ENCODE results near the gene SPIRE1.
A peak's percentile ranks its signal among the peaks of the same experiment; 100 is the strongest.
"Not testable (repeated sequence)": the region's sequence is repeated elsewhere in the genome, so short reads cannot be mapped to it uniquely, and the experiment has no call there.

Gene SPIRE1

DNA sequence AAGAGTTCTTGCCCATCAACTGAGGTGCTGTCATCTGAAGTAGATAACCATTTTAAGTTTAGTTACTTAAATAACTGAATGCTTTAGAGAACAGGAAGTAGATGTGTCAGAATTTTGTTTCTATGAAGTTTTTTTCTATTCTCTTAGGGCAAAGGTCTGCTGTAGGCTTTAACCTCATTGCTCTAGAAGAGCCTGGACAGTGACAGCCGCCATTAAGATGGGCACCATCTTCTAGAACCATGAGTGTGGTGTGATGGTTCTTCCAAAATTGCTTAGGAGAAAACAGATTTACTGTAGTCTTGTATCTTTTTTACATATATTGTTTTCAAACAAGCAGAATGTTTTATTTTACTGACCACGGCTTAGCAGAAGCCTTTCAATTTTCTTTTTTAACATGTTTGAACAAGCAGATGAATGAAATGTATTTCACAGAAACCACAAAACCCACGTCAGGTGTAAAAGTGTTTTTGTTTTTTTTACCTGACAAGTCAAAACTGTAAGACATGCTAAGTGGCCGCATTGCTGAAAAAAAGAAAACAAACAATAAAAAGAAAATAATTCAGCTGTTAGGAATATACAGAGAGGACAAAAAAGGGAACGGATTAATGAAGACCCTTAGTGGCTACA is 172.3 kb downstream of the SPIRE1 start:
- H3K79me1 ChIP-seq (replicated peaks; ENCODE audit: low read length, poor library complexity, severe bottlenecking), result peaks cover 5% of the 10 kb centered on the region
- no peak overlapping the region for H3K23ac ChIP-seq (ENCODE audit: low read length in 2 of 2)
- no peak overlapping the region for H2BK12ac ChIP-seq (ENCODE audit: low read length in 2 of 2)
- H3K4ac ChIP-seq (ENCODE audit: low read depth in 1 of 2, low read length in 2 of 2), result no peak overlapping the region
- no peaks in the 10 kb centered on the region for H3K27me3 ChIP-seq (ENCODE audit: control insufficient read depth in 1 of 2, insufficient read depth in 1 of 2, low read length in 2 of 2)
- H4K8ac ChIP-seq (ENCODE audit: low read length), result no peak overlapping the region
- H3K4me2 ChIP-seq (ENCODE audit: low read length, poor library complexity, severe bottlenecking), result no peak overlapping the region
- no peak overlapping the region for H4K91ac ChIP-seq (ENCODE audit: low read length)
- H3K27ac ChIP-seq (ENCODE audit: low read length, poor library complexity, severe bottlenecking), result no peak overlapping the region
- H3K4me3 ChIP-seq (ENCODE audit: insufficient read depth in 1 of 2, low read depth in 1 of 2, low read length in 2 of 2), result no peak overlapping the region
- no peak overlapping the region for H3K18ac ChIP-seq (ENCODE audit: low read depth in 1 of 2, low read length in 2 of 2)
- no peak overlapping the region for H2AK5ac ChIP-seq (ENCODE audit: low read length, severe bottlenecking)
- H3K4me1 ChIP-seq (ENCODE audit: control insufficient read depth, insufficient read depth, low read depth, low read length), result no peaks in the 10 kb centered on the region
- H2AFZ ChIP-seq (ENCODE audit: low read depth, low read length), result no peak overlapping the region
- no peak overlapping the region for H2BK120ac ChIP-seq (ENCODE audit: low read depth, low read length)
- peaks cover 0 to 14% of the 10 kb centered on the region in 2 experiments for H3K36me3 ChIP-seq (ENCODE audit: control insufficient read depth in 1 of 2, insufficient read depth in 2 of 2, low read depth in 1 of 2, low read length in 2 of 2)
- DNase-seq, result no peak
- H2BK5ac ChIP-seq (ENCODE audit: low read depth, low read length, poor library complexity, severe bottlenecking), result no peak overlapping the region
- no peak overlapping the region for H3K9ac ChIP-seq (ENCODE audit: low read length)
- no peak overlapping the region for H3K14ac ChIP-seq (ENCODE audit: low read length in 2 of 2)
- 100% methylated on average over 1 of the region's 5 CpGs for WGBS
- H3K9me3 ChIP-seq (ENCODE audit: control insufficient read depth, low read length), result no peaks in the 10 kb centered on the region
- H2BK15ac ChIP-seq (ENCODE audit: low read depth, poor library complexity, severe bottlenecking), result no peak overlapping the region

DNA sequence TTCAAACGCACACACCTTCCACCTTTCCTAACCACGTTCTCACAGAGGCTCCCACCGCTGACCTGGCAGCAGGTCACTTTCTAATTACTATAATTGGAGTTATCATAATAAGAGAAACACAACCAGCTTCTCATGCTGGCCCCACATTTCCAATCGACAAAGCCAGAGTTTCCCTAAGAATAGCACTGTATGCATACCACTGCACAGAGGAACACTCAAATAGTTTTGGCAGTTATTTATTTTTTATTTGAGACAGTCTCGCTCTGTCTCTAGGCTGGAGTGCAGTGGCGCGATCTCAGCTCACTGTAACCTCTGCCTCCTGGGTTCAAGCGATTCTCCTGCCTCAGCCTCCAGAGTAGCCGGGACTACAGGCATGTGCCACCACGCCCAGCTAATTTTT is 176.0 kb downstream of the SPIRE1 start:
- H3K18ac ChIP-seq (ENCODE audit: low read depth in 1 of 2, low read length in 2 of 2); H3K27me3 ChIP-seq (ENCODE audit: control insufficient read depth in 1 of 2, insufficient read depth in 1 of 2, low read length in 2 of 2); H3K14ac ChIP-seq (ENCODE audit: low read length in 2 of 2); H4K91ac ChIP-seq (ENCODE audit: low read length); H3K4me2 ChIP-seq (ENCODE audit: low read length, poor library complexity, severe bottlenecking); H3K9ac ChIP-seq (ENCODE audit: low read length); H3K4ac ChIP-seq (ENCODE audit: low read depth in 1 of 2, low read length in 2 of 2); H2AK5ac ChIP-seq (ENCODE audit: low read length, severe bottlenecking); H2AFZ ChIP-seq (ENCODE audit: low read depth, low read length); H2BK5ac ChIP-seq (ENCODE audit: low read depth, low read length, poor library complexity, severe bottlenecking); H4K8ac ChIP-seq (ENCODE audit: low read length); H3K23ac ChIP-seq (ENCODE audit: low read length in 2 of 2); H2BK15ac ChIP-seq (ENCODE audit: low read depth, poor library complexity, severe bottlenecking); H2BK120ac ChIP-seq (ENCODE audit: low read depth, low read length); H3K4me3 ChIP-seq (ENCODE audit: insufficient read depth in 1 of 2, low read depth in 1 of 2, low read length in 2 of 2); H3K4me1 ChIP-seq (ENCODE audit: control insufficient read depth, insufficient read depth, low read depth, low read length); DNase-seq; H3K79me1 ChIP-seq (replicated peaks; ENCODE audit: low read length, poor library complexity, severe bottlenecking); H2BK12ac ChIP-seq (ENCODE audit: low read length in 2 of 2); H3K27ac ChIP-seq (ENCODE audit: low read length, poor library complexity, severe bottlenecking); H3K9me3 ChIP-seq (ENCODE audit: control insufficient read depth, low read length): not testable (repeated sequence)
- H3K36me3 ChIP-seq (ENCODE audit: control insufficient read depth in 1 of 2, insufficient read depth in 2 of 2, low read depth in 1 of 2, low read length in 2 of 2), result peaks cover 10 to 31% of the 10 kb centered on the region in 2 experiments
- 96% methylated on average over 10 of the region's 10 CpGs for WGBS

DNA sequence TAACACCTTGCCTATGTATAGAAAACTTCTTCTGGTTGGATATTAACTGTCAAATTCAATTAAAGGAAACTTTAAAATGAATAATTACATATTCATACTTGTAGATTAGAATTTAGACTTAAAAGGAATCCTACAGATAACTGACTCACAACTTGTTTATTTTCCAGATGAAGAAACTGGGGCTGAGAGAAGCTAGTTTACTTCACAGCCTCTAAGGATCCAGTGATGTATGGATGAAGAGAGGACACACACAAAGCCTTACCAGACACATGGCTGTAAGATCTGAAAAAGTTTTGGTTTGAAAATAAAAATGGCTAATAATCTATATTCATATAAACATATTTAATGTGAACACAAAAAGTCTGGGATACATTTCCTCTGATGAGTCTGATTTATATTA is 177.9 kb downstream of the SPIRE1 start:
- no peak overlapping the region for H2AK5ac ChIP-seq (ENCODE audit: low read length, severe bottlenecking)
- no peak overlapping the region for H3K18ac ChIP-seq (ENCODE audit: low read depth in 1 of 2, low read length in 2 of 2)
- H3K79me1 ChIP-seq (replicated peaks; ENCODE audit: low read length, poor library complexity, severe bottlenecking), result peaks cover 7% of the 10 kb centered on the region

DNA sequence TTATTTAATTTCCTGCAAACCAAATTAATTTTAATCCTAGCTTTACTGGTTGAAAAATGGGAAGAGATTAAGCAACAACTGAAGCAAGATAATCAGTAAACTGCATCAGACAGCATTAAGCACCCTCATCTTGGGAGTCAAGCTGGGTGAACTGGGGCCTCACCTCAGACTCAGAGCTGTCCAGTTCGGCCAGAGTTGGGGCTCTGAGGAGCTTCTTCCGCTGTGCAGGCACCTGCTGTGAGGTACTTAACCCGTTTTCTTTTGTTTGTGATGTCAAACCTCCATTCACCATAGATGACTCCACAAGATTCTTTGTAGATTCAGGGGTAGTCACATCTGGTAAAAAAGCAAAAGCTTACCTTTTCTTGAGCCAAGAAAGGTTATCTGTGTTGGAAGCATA is 178.4 kb downstream of the SPIRE1 start:
- Histone ChIP-seq H3K23ac (ENCODE audit: low read length in 2 of 2) (no peak overlapping the region), H2BK15ac (ENCODE audit: low read depth, poor library complexity, severe bottlenecking) (no peak overlapping the region), H2BK120ac (ENCODE audit: low read depth, low read length) (no peak overlapping the region), H4K91ac (ENCODE audit: low read length) (no peak overlapping the region), H2AFZ (ENCODE audit: low read depth, low read length) (no peak overlapping the region), H2AK5ac (ENCODE audit: low read length, severe bottlenecking) (no peak overlapping the region), H3K9me3 (ENCODE audit: control insufficient read depth, low read length) (no peaks in the 10 kb centered on the region), H3K27me3 (ENCODE audit: control insufficient read depth in 1 of 2, insufficient read depth in 1 of 2, low read length in 2 of 2) (no peaks in the 10 kb centered on the region), H3K79me1 (replicated peaks; ENCODE audit: low read length, poor library complexity, severe bottlenecking) (peaks cover 8% of the 10 kb centered on the region), H3K9ac (ENCODE audit: low read length) (no peak overlapping the region), H3K18ac (ENCODE audit: low read depth in 1 of 2, low read length in 2 of 2) (no peak overlapping the region), H3K4me3 (ENCODE audit: insufficient read depth in 1 of 2, low read depth in 1 of 2, low read length in 2 of 2) (no peak overlapping the region), H3K4me2 (ENCODE audit: low read length, poor library complexity, severe bottlenecking) (no peak overlapping the region), H3K14ac (ENCODE audit: low read length in 2 of 2) (no peak overlapping the region), H2BK12ac (ENCODE audit: low read length in 2 of 2) (no peak overlapping the region), H2BK5ac (ENCODE audit: low read depth, low read length, poor library complexity, severe bottlenecking) (no peak overlapping the region), H4K8ac (ENCODE audit: low read length) (no peak overlapping the region), H3K4ac (ENCODE audit: low read depth in 1 of 2, low read length in 2 of 2) (no peak overlapping the region), H3K4me1 (ENCODE audit: control insufficient read depth, insufficient read depth, low read depth, low read length) (no peaks in the 10 kb centered on the region), H3K27ac (ENCODE audit: low read length, poor library complexity, severe bottlenecking) (no peak overlapping the region), H3K36me3 (ENCODE audit: control insufficient read depth in 1 of 2, insufficient read depth in 2 of 2, low read depth in 1 of 2, low read length in 2 of 2) (peaks cover 15 to 37% of the 10 kb centered on the region in 2 experiments)
- 73% methylated on average over 1 of the region's 3 CpGs for WGBS
- no peak for DNase-seq

More for the DNA sequence above, 177.9 kb downstream of the SPIRE1 start:
- no peak overlapping the region for H3K9ac ChIP-seq (ENCODE audit: low read length)
- no peak overlapping the region for H3K4me2 ChIP-seq (ENCODE audit: low read length, poor library complexity, severe bottlenecking)
- H3K23ac ChIP-seq (ENCODE audit: low read length in 2 of 2), result no peak overlapping the region
- H3K4me3 ChIP-seq (ENCODE audit: insufficient read depth in 1 of 2, low read depth in 1 of 2, low read length in 2 of 2), result no peak overlapping the region
- H3K4me1 ChIP-seq (ENCODE audit: control insufficient read depth, insufficient read depth, low read depth, low read length), result no peaks in the 10 kb centered on the region
- no peak overlapping the region for H2BK12ac ChIP-seq (ENCODE audit: low read length in 2 of 2)
- H3K27me3 ChIP-seq (ENCODE audit: control insufficient read depth in 1 of 2, insufficient read depth in 1 of 2, low read length in 2 of 2), result no peaks in the 10 kb centered on the region
- DNase-seq, result peak; percentile 22
- no peak overlapping the region for H2AFZ ChIP-seq (ENCODE audit: low read depth, low read length)
- H2BK120ac ChIP-seq (ENCODE audit: low read depth, low read length), result no peak overlapping the region
- H4K8ac ChIP-seq (ENCODE audit: low read length), result no peak overlapping the region
- no peak overlapping the region for H3K14ac ChIP-seq (ENCODE audit: low read length in 2 of 2)
- H2BK15ac ChIP-seq (ENCODE audit: low read depth, poor library complexity, severe bottlenecking), result no peak overlapping the region
- no peak overlapping the region for H2BK5ac ChIP-seq (ENCODE audit: low read depth, low read length, poor library complexity, severe bottlenecking)
- H3K9me3 ChIP-seq (ENCODE audit: control insufficient read depth, low read length), result no peaks in the 10 kb centered on the region
- no peak overlapping the region for H3K27ac ChIP-seq (ENCODE audit: low read length, poor library complexity, severe bottlenecking)
- no peak overlapping the region for H4K91ac ChIP-seq (ENCODE audit: low read length)
- H3K4ac ChIP-seq (ENCODE audit: low read depth in 1 of 2, low read length in 2 of 2), result no peak overlapping the region
- H3K36me3 ChIP-seq (ENCODE audit: control insufficient read depth in 1 of 2, insufficient read depth in 2 of 2, low read depth in 1 of 2, low read length in 2 of 2), result peaks cover 11 to 37% of the 10 kb centered on the region in 2 experiments
